Bronchial epithelial cell (primary cell): ENCODE results near the gene PCSK2. TPM values are rescaled to one million over a fixed set of nuclear protein-coding genes. Genes with fewer than 3 reads are reported as not detected.

ENCODE experiments used
- DNase-seq: peaks from one replicate; pipeline ENCODE4 v3.0.0-alpha.2; 2010; ENCODE audit warnings: low read depth
- FAIRE-seq: peaks from 2 replicates; lab custom pipeline; 2011; peaks lifted over from hg19 to GRCh38; lab: Jason Lieb, UNC
- H3K27me3 ChIP-seq: 2 replicates; pipeline ENCODE4 v1.5.1; 2011; ENCODE audit warnings: low read length; ENCODE audit not compliant: control insufficient read depth, insufficient read depth
- H3K36me3 ChIP-seq: 2 replicates; pipeline ENCODE4 v1.5.1; 2011; ENCODE audit warnings: low read length; ENCODE audit not compliant: control insufficient read depth, insufficient read depth
- H3K4me3 ChIP-seq: 2 replicates; pipeline ENCODE4 v1.5.1; 2011; ENCODE audit warnings: mild to moderate bottlenecking, low read depth, low read length, control low read depth
- total RNA-seq: library from RNA; depleted of rRNA; stranded (reverse); fragments of >200 nt; gene quantifications from 2 replicates; pipeline ENCODE4 v1.2.1, GENCODE V29; 2014
- TF ChIP-seq, protein P1 (sequence below): IDR thresholded peaks from 2 replicates; pipeline ENCODE4 v1.5.1; 2011; ENCODE audit warnings: mild to moderate bottlenecking, moderate library complexity, low read length, control low read depth, inconsistent platforms; ENCODE audit not compliant: insufficient read depth, severe bottlenecking

The PCSK2 gene
- total RNA-seq, 1 donor from 2014 or later: not detected

DNA sequence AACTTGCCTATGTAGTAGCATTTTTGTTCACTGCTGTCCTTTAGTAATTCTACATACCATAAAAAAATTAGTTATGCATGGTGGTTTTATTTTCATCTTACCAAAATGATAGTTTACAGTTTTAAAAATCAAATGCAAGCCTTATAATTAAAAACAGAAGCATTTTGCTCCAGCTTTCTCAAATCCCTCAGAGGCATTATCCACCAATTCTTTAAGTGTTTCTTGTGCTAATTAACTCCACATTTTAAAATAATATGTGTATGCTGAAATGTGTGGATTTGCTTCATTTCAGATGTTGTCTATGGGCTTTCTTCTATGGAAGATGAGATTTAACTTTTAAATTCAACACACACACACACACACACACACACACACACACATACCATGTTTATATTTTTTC, 49.3 kb downstream of the PCSK2 start:
- no peak for DNase-seq
- TF ChIP-seq, protein P1, sequence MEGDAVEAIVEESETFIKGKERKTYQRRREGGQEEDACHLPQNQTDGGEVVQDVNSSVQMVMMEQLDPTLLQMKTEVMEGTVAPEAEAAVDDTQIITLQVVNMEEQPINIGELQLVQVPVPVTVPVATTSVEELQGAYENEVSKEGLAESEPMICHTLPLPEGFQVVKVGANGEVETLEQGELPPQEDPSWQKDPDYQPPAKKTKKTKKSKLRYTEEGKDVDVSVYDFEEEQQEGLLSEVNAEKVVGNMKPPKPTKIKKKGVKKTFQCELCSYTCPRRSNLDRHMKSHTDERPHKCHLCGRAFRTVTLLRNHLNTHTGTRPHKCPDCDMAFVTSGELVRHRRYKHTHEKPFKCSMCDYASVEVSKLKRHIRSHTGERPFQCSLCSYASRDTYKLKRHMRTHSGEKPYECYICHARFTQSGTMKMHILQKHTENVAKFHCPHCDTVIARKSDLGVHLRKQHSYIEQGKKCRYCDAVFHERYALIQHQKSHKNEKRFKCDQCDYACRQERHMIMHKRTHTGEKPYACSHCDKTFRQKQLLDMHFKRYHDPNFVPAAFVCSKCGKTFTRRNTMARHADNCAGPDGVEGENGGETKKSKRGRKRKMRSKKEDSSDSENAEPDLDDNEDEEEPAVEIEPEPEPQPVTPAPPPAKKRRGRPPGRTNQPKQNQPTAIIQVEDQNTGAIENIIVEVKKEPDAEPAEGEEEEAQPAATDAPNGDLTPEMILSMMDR: no peak
- Histone ChIP-seq H3K36me3 (no peaks in the 10 kb centered on the region), H3K4me3 (no peak overlapping the region), H3K27me3 (no peaks in the 10 kb centered on the region)
- FAIRE-seq: no peak

DNA sequence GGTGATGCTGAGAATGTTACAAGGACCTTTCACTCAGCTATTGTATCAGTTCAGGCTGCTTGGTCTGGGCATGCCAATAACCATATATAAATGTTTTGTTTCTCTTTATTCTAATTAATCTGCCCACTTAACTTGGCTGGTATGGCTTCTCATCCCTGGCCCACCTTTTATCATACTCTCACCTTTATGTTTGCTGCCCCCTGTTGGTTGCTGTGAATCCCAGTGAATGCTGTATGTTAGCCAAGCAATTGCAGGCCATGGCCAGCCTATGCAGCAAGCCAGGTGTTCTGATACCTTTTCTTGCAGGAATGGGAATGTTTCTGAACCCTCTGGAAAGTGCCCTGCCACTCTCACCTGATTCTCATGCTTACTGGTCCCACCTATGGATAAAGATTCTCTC, 54.6 kb downstream of the PCSK2 start:
- no peak for FAIRE-seq
- TF ChIP-seq, protein P1: peak; percentile 15
- Histone ChIP-seq H3K27me3 (no peaks in the 10 kb centered on the region), H3K4me3 (no peak overlapping the region), H3K36me3 (no peaks in the 10 kb centered on the region)
- peak; percentile 9 for DNase-seq

DNA sequence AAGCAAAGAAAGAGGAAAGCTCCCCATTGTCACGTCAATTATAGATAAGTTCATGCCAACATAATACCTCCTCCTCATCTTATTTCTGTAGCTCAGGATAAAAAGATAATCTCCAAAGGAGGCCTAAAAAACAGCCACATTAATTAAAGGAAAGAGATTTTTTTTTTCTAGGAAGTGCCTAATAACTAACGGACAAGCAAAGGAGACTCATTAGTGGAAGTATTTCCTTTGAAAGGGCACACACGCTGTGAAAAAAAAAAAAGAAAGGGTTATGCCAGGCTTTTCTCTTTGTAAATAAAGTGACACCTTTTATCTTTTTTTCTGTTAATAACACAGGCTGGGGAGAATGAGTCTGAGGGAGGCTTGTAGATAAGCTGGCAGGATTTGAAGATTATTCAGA, 55.7 kb downstream of the PCSK2 start:
- FAIRE-seq: no peak
- no peaks in the 10 kb centered on the region for H3K36me3 ChIP-seq
- no peaks in the 10 kb centered on the region for H3K27me3 ChIP-seq
- no peak for DNase-seq
- no peak overlapping the region for H3K4me3 ChIP-seq
- TF ChIP-seq, protein P1: no peak

DNA sequence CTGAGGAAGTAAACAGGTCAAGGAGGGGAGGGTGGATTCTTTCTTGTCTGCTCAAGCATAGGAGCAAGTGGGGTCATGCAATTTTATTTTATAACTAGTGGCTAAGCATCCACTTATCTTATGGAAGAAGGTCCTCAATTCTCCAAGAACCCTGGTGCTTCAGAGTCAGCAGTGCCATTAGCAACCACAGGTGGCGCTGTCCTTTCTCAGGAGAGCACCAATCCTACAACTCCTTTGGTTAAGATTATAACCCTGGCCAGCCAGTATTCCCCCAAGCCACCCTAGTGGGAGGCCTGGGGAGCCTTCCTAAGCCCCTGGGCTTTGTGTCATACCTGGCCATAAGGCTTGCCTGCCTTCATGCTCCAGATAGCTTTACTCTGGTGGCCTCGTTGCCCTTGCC, 60.7 kb downstream of the PCSK2 start:
- no peaks in the 10 kb centered on the region for H3K36me3 ChIP-seq
- TF ChIP-seq, protein P1: peak; percentile 14
- FAIRE-seq: no peak

DNA sequence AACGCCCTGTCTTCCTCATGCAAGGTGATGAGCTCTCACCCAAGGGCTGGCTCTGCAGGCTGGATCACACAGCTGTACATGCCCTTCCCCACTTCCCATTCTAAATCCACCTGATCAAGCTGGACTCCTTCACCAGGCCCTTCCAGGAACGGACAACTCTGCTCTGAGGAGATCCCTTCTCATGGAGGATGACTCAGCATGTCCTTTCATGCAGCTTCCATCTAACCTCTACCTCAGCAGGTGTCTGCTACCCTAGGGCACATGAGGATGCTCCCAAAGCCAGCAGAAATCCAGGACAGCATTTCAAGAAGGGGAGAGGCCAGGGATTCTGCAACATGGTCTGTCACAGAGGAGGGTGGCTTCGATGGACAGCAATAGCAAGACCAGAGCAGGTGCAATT, 61.2 kb downstream of the PCSK2 start:
- no peak for DNase-seq
- Histone ChIP-seq H3K36me3 (no peaks in the 10 kb centered on the region), H3K27me3 (no peaks in the 10 kb centered on the region), H3K4me3 (no peak overlapping the region)
- TF ChIP-seq, protein P1: no peak
- FAIRE-seq: no peak

More for the DNA sequence above, 60.7 kb downstream of the PCSK2 start:
- no peak for DNase-seq
- Histone ChIP-seq H3K27me3 (no peaks in the 10 kb centered on the region), H3K4me3 (no peak overlapping the region)

DNA sequence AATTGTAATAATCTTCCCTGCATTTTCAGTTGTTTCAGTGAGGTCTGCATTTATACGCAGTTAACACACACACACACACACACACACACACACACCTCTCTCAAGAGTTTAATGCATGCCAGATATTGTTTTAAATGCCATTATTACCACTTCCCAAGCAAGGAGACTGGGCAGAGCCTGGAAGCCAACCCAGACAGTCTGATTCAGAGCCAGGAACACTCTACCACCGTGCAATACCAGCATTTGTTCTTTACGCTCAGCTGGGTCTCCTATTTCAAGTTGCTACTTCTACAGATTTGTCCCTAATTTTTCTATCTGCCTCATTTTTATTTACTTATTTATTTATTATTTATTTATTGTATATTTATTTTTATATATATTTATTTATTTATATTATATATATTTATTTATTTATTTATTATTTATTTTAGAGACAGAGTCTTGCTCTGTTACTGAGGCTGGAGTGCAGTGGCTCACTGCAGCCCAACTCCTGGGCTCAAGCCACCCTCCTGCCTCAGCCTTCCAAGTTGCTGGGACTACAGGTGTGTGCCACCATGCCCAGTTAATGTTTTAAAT, 68.4 kb downstream of the PCSK2 start:
- FAIRE-seq: no peak
- no peaks in the 10 kb centered on the region for H3K36me3 ChIP-seq
- H3K27me3 ChIP-seq: no peaks in the 10 kb centered on the region
- TF ChIP-seq, protein P1: no peak
- no peak for DNase-seq
- no peak overlapping the region for H3K4me3 ChIP-seq
